DOHH2 (cell line): ENCODE measurements around the gene PLA2G4B.

Source experiments
- EZH2phosphoT487 ChIP-seq: fragments of 200-600 bp; sonication (generic); IDR thresholded peaks from 2 replicates; pipeline ENCODE4 v1.6.1; 2017; ENCODE audit warnings: borderline replicate concordance, mild to moderate bottlenecking, antibody characterized with exemption, low read length, moderate library complexity, mixed read lengths
- TF ChIP-seq, protein P1 (sequence below): fragments of 200-600 bp; sonication (generic); IDR thresholded peaks from one replicate; pipeline ENCODE4 v1.5.1; 2014; ENCODE audit warnings: antibody characterized with exemption, mild to moderate bottlenecking, low read depth, low read length; ENCODE audit not compliant: poor library complexity, severe bottlenecking

DNA sequence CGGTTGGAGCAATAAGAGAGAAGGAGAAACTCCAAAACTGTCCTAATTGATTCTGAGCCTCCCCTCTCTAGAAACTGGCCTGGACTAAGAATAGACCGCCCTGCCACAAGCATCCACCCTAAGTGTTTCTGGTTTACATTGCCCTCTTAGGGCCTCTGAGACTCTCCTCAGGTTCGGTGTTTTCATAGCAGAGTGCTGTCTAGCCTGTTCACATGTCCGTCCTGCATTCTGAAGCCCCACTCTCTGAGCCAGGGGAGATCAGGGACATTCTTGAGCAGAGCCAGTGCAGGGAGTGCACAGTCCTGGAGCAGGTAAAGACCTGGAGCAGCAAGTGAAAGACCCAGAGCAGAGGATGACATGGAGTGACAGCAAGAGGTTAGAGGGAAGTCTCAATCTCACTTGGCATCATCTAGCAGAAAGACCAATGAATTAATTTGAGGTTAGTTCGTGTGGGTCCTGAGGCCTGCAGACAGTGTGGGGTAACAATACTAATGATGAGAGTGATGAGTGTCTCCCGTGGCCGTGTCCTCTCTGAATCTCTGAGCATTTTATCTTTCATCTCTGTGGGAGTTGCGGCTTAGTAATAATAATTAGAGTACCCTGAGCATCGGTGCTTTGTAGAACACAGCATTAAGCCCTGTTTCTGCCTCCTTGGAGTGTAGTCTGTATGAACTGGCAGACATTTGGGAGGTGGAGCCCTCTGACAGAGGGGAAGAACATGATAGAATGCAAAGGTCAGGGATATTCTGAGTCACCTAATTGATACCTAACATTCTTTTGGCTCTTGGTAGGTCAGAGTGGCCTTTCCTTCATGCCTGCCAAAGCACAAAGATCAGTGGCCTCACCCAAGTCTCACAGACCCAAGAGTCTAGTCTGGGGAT is 39.8 kb upstream of the PLA2G4B start:
- TF ChIP-seq, protein P1, sequence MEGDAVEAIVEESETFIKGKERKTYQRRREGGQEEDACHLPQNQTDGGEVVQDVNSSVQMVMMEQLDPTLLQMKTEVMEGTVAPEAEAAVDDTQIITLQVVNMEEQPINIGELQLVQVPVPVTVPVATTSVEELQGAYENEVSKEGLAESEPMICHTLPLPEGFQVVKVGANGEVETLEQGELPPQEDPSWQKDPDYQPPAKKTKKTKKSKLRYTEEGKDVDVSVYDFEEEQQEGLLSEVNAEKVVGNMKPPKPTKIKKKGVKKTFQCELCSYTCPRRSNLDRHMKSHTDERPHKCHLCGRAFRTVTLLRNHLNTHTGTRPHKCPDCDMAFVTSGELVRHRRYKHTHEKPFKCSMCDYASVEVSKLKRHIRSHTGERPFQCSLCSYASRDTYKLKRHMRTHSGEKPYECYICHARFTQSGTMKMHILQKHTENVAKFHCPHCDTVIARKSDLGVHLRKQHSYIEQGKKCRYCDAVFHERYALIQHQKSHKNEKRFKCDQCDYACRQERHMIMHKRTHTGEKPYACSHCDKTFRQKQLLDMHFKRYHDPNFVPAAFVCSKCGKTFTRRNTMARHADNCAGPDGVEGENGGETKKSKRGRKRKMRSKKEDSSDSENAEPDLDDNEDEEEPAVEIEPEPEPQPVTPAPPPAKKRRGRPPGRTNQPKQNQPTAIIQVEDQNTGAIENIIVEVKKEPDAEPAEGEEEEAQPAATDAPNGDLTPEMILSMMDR = no peak
- TF ChIP-seq EZH2phosphoT487 = no peak
